Endothelial cell of umbilical vein (primary cell): ENCODE measurements around the gene PHF24. TPM values are rescaled to one million over a fixed set of nuclear protein-coding genes. Genes with fewer than 3 reads are reported as not detected.

Experiments used
- BruUV-seq: library from RNA; stranded (reverse); fragments of 400-500 nt; replicated peaks from 2 replicates; lab custom pipeline; 2021; lab: Mats Ljungman, UMichigan
- CTCF ChIA-PET: fragments of 300-600, 350-600 bp; sonication (Branson Sonifier 250); formaldehyde crosslinking; loops from one replicate; lab custom pipeline; 2021; ENCODE audit warnings: antibody characterized with exemption, inconsistent platforms; lab: Charles Lee
- POLR2A ChIA-PET: fragments of 300-600, 350-600 bp; sonication (Branson Sonifier 250); formaldehyde crosslinking; loops from one replicate; lab custom pipeline; 2021; ENCODE audit warnings: antibody characterized with exemption, inconsistent platforms; lab: Charles Lee
- DNase-seq: peaks from one replicate; pipeline ENCODE4 v3.0.0-alpha.2; 2011; ENCODE audit warnings: low read depth, low spot score
- FAIRE-seq: peaks from 2 replicates; lab custom pipeline; 2011; peaks lifted over from hg19 to GRCh38; lab: Jason Lieb, UNC
- H2AFZ ChIP-seq: 2 replicates; pipeline ENCODE4 v1.6.0; 2012; ENCODE audit warnings: low read depth, low read length, control low read depth, inconsistent platforms
- H3K27ac ChIP-seq: 2 replicates; pipeline ENCODE4 v1.5.1; 2011; ENCODE audit warnings: low read depth, mild to moderate bottlenecking, control low read depth, low read length, moderate library complexity; ENCODE audit not compliant: insufficient read depth
- H3K27me3 ChIP-seq, 2 experiments: 2 replicates each; pipeline versions ENCODE4 v1.6.0 to v1.6.1; 2011; ENCODE audit warnings: low read length in 2 of 2, mixed read lengths in 1 of 2; ENCODE audit not compliant: control insufficient read depth in 2 of 2, insufficient read depth in 2 of 2
- H3K36me3 ChIP-seq, 2 experiments: 2 replicates in 1 of 2; 3 replicates in 1 of 2; pipeline ENCODE4 v1.5.1; 2011; ENCODE audit warnings: low read length in 2 of 2, mild to moderate bottlenecking in 1 of 2, moderate library complexity in 1 of 2; ENCODE audit not compliant: control insufficient read depth in 2 of 2, insufficient read depth in 2 of 2; ENCODE audit errors: extremely low read depth in 1 of 2
- H3K4me1 ChIP-seq: 3 replicates; pipeline ENCODE4 v1.5.1; 2011; ENCODE audit warnings: mild to moderate bottlenecking, low read length; ENCODE audit not compliant: control insufficient read depth, insufficient read depth; ENCODE audit errors: extremely low read depth
- H3K4me2 ChIP-seq: 2 replicates; pipeline ENCODE4 v1.6.1; 2011; ENCODE audit warnings: low read length, control low read depth, mixed read lengths; ENCODE audit not compliant: insufficient read depth
- H3K4me3 ChIP-seq, 3 experiments: fragments of 200-600 bp in 1 of 3; sonication (generic), shearing (Covaris generic) in 1 of 3; replicated peaks in 1 of 3; 2 replicates each; pipeline ENCODE4 v1.5.1; 2011 to 2016; ENCODE audit warnings: control low read depth in 3 of 3, low read length in 3 of 3, mild to moderate bottlenecking in 2 of 3, inconsistent platforms in 1 of 3, low read depth in 1 of 3, moderate library complexity in 1 of 3; ENCODE audit not compliant: insufficient read depth in 1 of 3
- H3K79me2 ChIP-seq: 2 replicates; pipeline ENCODE4 v1.6.0; 2012; ENCODE audit warnings: low read length, inconsistent platforms; ENCODE audit not compliant: control insufficient read depth, insufficient read depth
- H3K9ac ChIP-seq: replicated peaks from 2 replicates; pipeline ENCODE3; 2011; ENCODE audit warnings: low read length, control low read depth; ENCODE audit not compliant: insufficient read depth; ENCODE audit errors: extremely low read depth
- H3K9me1 ChIP-seq: replicated peaks from 3 replicates; pipeline ENCODE4 v1.6.0; 2011; ENCODE audit warnings: mild to moderate bottlenecking, low read length; ENCODE audit not compliant: control insufficient read depth, insufficient read depth; ENCODE audit errors: extremely low read depth
- H3K9me3 ChIP-seq: replicated peaks from 2 replicates; pipeline ENCODE4 v1.5.1; 2012; ENCODE audit warnings: low read length, inconsistent platforms; ENCODE audit not compliant: control insufficient read depth, insufficient read depth
- H4K20me1 ChIP-seq: replicated peaks from 2 replicates; pipeline ENCODE3; 2011; ENCODE audit warnings: mild to moderate bottlenecking, low read length; ENCODE audit not compliant: control insufficient read depth, insufficient read depth; ENCODE audit errors: extremely low read depth
- CTCF ChIP-seq, 2 donors: IDR thresholded peaks; 1 replicate in 1 of 2; 2 replicates in 1 of 2; pipeline ENCODE4 v1.5.1; 2011; ENCODE audit warnings: low read length in 2 of 2, mild to moderate bottlenecking in 2 of 2, moderate library complexity in 2 of 2, control low read depth in 1 of 2, inconsistent platforms in 1 of 2, low read depth in 1 of 2; ENCODE audit not compliant: insufficient read depth in 1 of 2; ENCODE audit errors: extremely low read depth in 1 of 2
- EZH2 ChIP-seq: IDR thresholded peaks from 2 replicates; pipeline ENCODE4 v1.6.1; 2012; ENCODE audit warnings: borderline replicate concordance, low read depth, mild to moderate bottlenecking, moderate library complexity, low read length, inconsistent platforms; ENCODE audit not compliant: severe bottlenecking
- FOS ChIP-seq: IDR thresholded peaks from 2 replicates; pipeline ENCODE4 v1.6.1; 2011; ENCODE audit warnings: mild to moderate bottlenecking, low read length, moderate library complexity, borderline replicate concordance; ENCODE audit not compliant: insufficient read depth
- GATA2 ChIP-seq: IDR thresholded peaks from 2 replicates; pipeline ENCODE4 v1.7.0; 2011; ENCODE audit warnings: low read depth, mild to moderate bottlenecking, moderate library complexity, mixed read lengths, low read length; ENCODE audit not compliant: insufficient read length, insufficient read depth
- JUN ChIP-seq: IDR thresholded peaks from 2 replicates; pipeline ENCODE4 v1.6.1; 2011; ENCODE audit warnings: borderline replicate concordance, low read depth; ENCODE audit not compliant: insufficient read length, insufficient read depth
- MAX ChIP-seq: IDR thresholded peaks from 2 replicates; pipeline ENCODE4 v1.6.1; 2011; ENCODE audit not compliant: insufficient read depth, insufficient read length
- MYC ChIP-seq: IDR thresholded peaks from one replicate; pipeline ENCODE4 v1.6.1; 2011; ENCODE audit warnings: mild to moderate bottlenecking, low read depth, low read length
- POLR2A ChIP-seq: IDR thresholded peaks from 2 replicates; pipeline ENCODE4 v1.6.1; 2012; ENCODE audit warnings: low read depth, mild to moderate bottlenecking, control low read depth, low read length
- POLR2AphosphoS5 ChIP-seq: IDR thresholded peaks from 2 replicates; pipeline ENCODE4 v1.6.1; 2012; ENCODE audit warnings: low read depth, mild to moderate bottlenecking, control low read depth, low read length, moderate library complexity; ENCODE audit not compliant: insufficient read depth
- dilution Hi-C: fragments of 300-500 bp; cut with MboI; formaldehyde crosslinking; loops from one replicate; pipeline ENCODE4 v1.15.0; 2019; ENCODE audit warnings: low sequenced_read_pairs; ENCODE audit not compliant: extremely low pct_ligation_motif_present
- intact Hi-C: fragments of 100-400 bp; cut with micrococcal nuclease; formaldehyde crosslinking; loops from one replicate; pipeline ENCODE4 v1.10.0; 2022
- polyA plus RNA-seq, 4 experiments: library from polyadenylated mRNA; depleted of rRNA in 3 of 4; stranded (reverse) in 3 of 4; unstranded in 1 of 4; fragments of >200 nt; gene quantifications; 2 replicates each; pipeline versions ENCODE4 v1.2.1 to v1.2.3, GENCODE V29; 2011 to 2012; ENCODE audit warnings: missing spikeins in 1 of 4
- total RNA-seq: library from RNA; stranded (reverse); gene quantifications from 2 replicates; pipeline ENCODE4 v1.2.3, GENCODE V29; 2021

The PHF24 gene
- total and polyA plus RNA-seq, 2 donors (not counting 3 experiments of a cell fraction or from before 2014, with no cell fraction given), result not detected

- FAIRE-seq, result no peak
- CTCF ChIA-PET, result interaction anchor here (0.9 to 4.5 kb wide), 5 partner anchors 13 to 129 kb away, joined by 3 to 29 read pairs (median 4); no protein-coding TSS in a partner anchor
- no peak overlapping the region for H2AFZ ChIP-seq
- H3K79me2 ChIP-seq, result no peaks in the 10 kb centered on the region
- H3K4me2 ChIP-seq, result no peak overlapping the region
- no peaks in the 10 kb centered on the region for H3K9me3 ChIP-seq
- dilution Hi-C loops (no loop called here), intact Hi-C loops (no loop called here)
- BruUV-seq, result no TSS peak
- no peaks in the 10 kb centered on the region for H3K27me3 ChIP-seq
- no peak overlapping the region for H3K9ac ChIP-seq
- POLR2A ChIA-PET, result no interaction called here
- no peaks in the 10 kb centered on the region for H4K20me1 ChIP-seq
- TF ChIP-seq GATA2 (no peak), POLR2AphosphoS5 (no peak), JUN (no peak)
- H3K4me1 ChIP-seq, result peaks cover 9% of the 10 kb centered on the region
- no peaks in the 10 kb centered on the region for H3K36me3 ChIP-seq
- H3K4me3 ChIP-seq, result no peak overlapping the region
- no peak overlapping the region for H3K27ac ChIP-seq
- DNase-seq, result no peak
- no peaks in the 10 kb centered on the region for H3K9me1 ChIP-seq
These were observed 70.3 kb downstream of the PHF24 start for GRCh38 chr9:35028341-35028740.

DNA sequence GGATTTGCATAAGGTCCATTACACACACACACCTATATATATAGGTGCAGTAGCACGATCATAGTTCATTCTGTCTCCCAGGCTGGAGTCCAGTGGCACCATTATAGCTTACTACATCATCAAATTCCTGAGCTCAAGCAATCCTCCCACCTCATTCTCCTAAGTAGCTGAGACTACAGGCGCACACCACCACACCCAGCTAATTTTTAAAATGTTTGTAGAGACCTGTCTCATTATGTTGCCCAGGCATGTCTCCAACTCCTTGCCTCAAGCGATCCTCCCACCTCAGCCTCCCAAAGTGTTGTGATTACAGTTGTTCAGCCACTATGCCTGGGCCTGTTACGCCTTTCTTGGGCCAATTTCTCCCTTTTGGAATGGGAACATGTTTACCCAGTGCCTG is 71.2 kb downstream of the PHF24 start:
- H3K4me3 ChIP-seq, result no peak overlapping the region
- no peaks in the 10 kb centered on the region for H3K27me3 ChIP-seq
- BruUV-seq, result no TSS peak
- TF ChIP-seq POLR2AphosphoS5 (no peak), MYC (no peak), GATA2 (no peak), JUN (no peak), CTCF (IDR thresholded peaks at IDR 0.05; ENCODE audit: extremely low read depth in 1 of 2, insufficient read depth in 1 of 2, low read depth in 1 of 2, low read length in 2 of 2) (no peak), POLR2A (no peak), FOS (no peak), EZH2 (no peak), MAX (no peak)
- intact Hi-C loops (no loop called here), dilution Hi-C loops (no loop called here)
- H2AFZ ChIP-seq, result no peak overlapping the region
- peaks cover 9% of the 10 kb centered on the region for H3K4me1 ChIP-seq
- no peak overlapping the region for H3K4me2 ChIP-seq
- no peak overlapping the region for H3K9ac ChIP-seq
- no peak overlapping the region for H3K27ac ChIP-seq
- ChIA-PET POLR2A (no interaction called here), CTCF (interaction anchor here (1.3 to 4.5 kb wide), 4 partner anchors 14 to 44 kb away, joined by 3 to 29 read pairs (median 4); no protein-coding TSS in a partner anchor)
- H3K9me1 ChIP-seq, result no peaks in the 10 kb centered on the region
- no peaks in the 10 kb centered on the region for H3K36me3 ChIP-seq
- H3K79me2 ChIP-seq, result no peaks in the 10 kb centered on the region
- no peak for FAIRE-seq
- no peaks in the 10 kb centered on the region for H4K20me1 ChIP-seq
- DNase-seq, result no peak
- H3K9me3 ChIP-seq, result no peaks in the 10 kb centered on the region
